Trophoblast cell (in vitro differentiated cells and primary cell): ENCODE measurements around the gene SUN3.
A peak's percentile ranks its signal among the peaks of the same experiment; 100 is the strongest.

Experiments used
- DNase-seq, 2 donors: peaks; one replicate each; pipeline ENCODE4 v3.0.0-alpha.2; 2016
- H2AFZ ChIP-seq: 2 replicates; pipeline ENCODE4 v1.6.1; 2013; ENCODE audit warnings: low read length, moderate library complexity, mild to moderate bottlenecking; ENCODE audit not compliant: insufficient read depth, poor library complexity
- H2AK5ac ChIP-seq: 2 replicates; pipeline ENCODE4 v1.6.1; 2013; ENCODE audit warnings: mild to moderate bottlenecking, low read length
- H2BK120ac ChIP-seq: 2 replicates; pipeline ENCODE4 v1.6.1; 2013; ENCODE audit warnings: low read length, mild to moderate bottlenecking, moderate library complexity; ENCODE audit not compliant: insufficient read depth, poor library complexity
- H2BK12ac ChIP-seq: 2 replicates; pipeline ENCODE4 v1.6.1; 2013; ENCODE audit warnings: mild to moderate bottlenecking, low read length, moderate library complexity
- H2BK5ac ChIP-seq: 2 replicates; pipeline ENCODE4 v1.6.1; 2013; ENCODE audit warnings: low read length, low read depth, moderate library complexity, mild to moderate bottlenecking; ENCODE audit not compliant: poor library complexity
- H3K14ac ChIP-seq: 2 replicates; pipeline ENCODE4 v1.6.1; 2013; ENCODE audit warnings: mild to moderate bottlenecking, low read length
- H3K18ac ChIP-seq: 2 replicates; pipeline ENCODE4 v1.6.1; 2013; ENCODE audit warnings: mild to moderate bottlenecking, low read length
- H3K23ac ChIP-seq: 2 replicates; pipeline ENCODE4 v1.6.1; 2013; ENCODE audit warnings: low read length
- H3K27ac ChIP-seq: 2 replicates; pipeline ENCODE4 v1.5.1; 2013; ENCODE audit warnings: low read depth, mild to moderate bottlenecking, inconsistent platforms, low read length, moderate library complexity
- H3K27me3 ChIP-seq: 2 replicates; pipeline ENCODE4 v1.6.1; 2013; ENCODE audit warnings: inconsistent platforms, mild to moderate bottlenecking, low read length, moderate library complexity; ENCODE audit not compliant: insufficient read depth
- H3K36me3 ChIP-seq, 2 experiments: 1 replicate in 1 of 2; 2 replicates in 1 of 2; pipeline ENCODE4 v1.6.1; 2013; ENCODE audit warnings: low read length in 2 of 2, mild to moderate bottlenecking in 2 of 2, moderate library complexity in 1 of 2; ENCODE audit not compliant: insufficient read depth in 2 of 2, control insufficient read depth in 1 of 2
- H3K4ac ChIP-seq: 2 replicates; pipeline ENCODE4 v1.6.1; 2013; ENCODE audit warnings: low read depth, mild to moderate bottlenecking, low read length, moderate library complexity
- H3K4me1 ChIP-seq, 2 experiments: 1 replicate in 1 of 2; 2 replicates in 1 of 2; pipeline ENCODE4 v1.6.1; 2013; ENCODE audit warnings: low read length in 2 of 2, mild to moderate bottlenecking in 2 of 2, moderate library complexity in 1 of 2; ENCODE audit not compliant: insufficient read depth in 2 of 2, control insufficient read depth in 1 of 2
- H3K4me2 ChIP-seq: 2 replicates; pipeline ENCODE4 v1.6.1; 2013; ENCODE audit warnings: inconsistent platforms, mild to moderate bottlenecking, low read length, moderate library complexity
- H3K4me3 ChIP-seq: 2 replicates; pipeline ENCODE4 v1.5.1; 2013; ENCODE audit warnings: mild to moderate bottlenecking, low read depth, low read length, inconsistent platforms
- H3K79me1 ChIP-seq: one replicate; pipeline ENCODE4 v1.6.1; 2013; ENCODE audit warnings: low read length
- H3K79me2 ChIP-seq: 2 replicates; pipeline ENCODE4 v1.6.1; 2013; ENCODE audit warnings: low read length, mild to moderate bottlenecking; ENCODE audit not compliant: control insufficient read depth, insufficient read depth, poor library complexity
- H3K9ac ChIP-seq: 2 replicates; pipeline ENCODE4 v1.6.1; 2013; ENCODE audit warnings: mild to moderate bottlenecking, low read length
- H3K9me3 ChIP-seq: 2 replicates; pipeline ENCODE4 v1.6.1; 2013; ENCODE audit warnings: low read depth, mild to moderate bottlenecking, control low read depth, inconsistent platforms, low read length; ENCODE audit not compliant: insufficient read depth
- H4K12ac ChIP-seq: 2 replicates; pipeline ENCODE4 v1.6.1; 2013; ENCODE audit warnings: low read depth, mild to moderate bottlenecking, low read length, moderate library complexity
- H4K8ac ChIP-seq: 2 replicates; pipeline ENCODE4 v1.6.1; 2013; ENCODE audit warnings: low read depth, mild to moderate bottlenecking, low read length, moderate library complexity
- H4K91ac ChIP-seq: one replicate; pipeline ENCODE4 v1.6.1; 2013; ENCODE audit warnings: low read depth, mild to moderate bottlenecking, low read length, moderate library complexity
- WGBS: extraction: QIAGEN DNeasy Blood & Tissue Kit; methylation state at CpG from one replicate; pipeline ENCODE4 v1.1.7; 2013; ENCODE audit warnings: missing lambda C conversion rate; ENCODE audit not compliant: insufficient read length, insufficient coverage; ENCODE audit errors: extremely low coverage; 5-methylcytosine and 5-hydroxymethylcytosine counted together

Gene SUN3

GRCh38 chr7:48035301-48035966 is 6.5 kb upstream of the SUN3 start, which contains the start of gene C7orf57:
C7orf57 (plus strand) TSS chr7:48035543; CDS start chr7:48036309, 766 bp downstream.
- H4K91ac ChIP-seq: no peak within 1 kb of the TSS
- H3K9me3 ChIP-seq: peaks cover 7% of the 10 kb centered on the region
- peak; percentile 93 to 96 for DNase-seq
- H4K8ac ChIP-seq: no peak within 1 kb of the TSS
- peaks cover 14% of the 10 kb centered on the region for H3K27me3 ChIP-seq
- H3K79me2 ChIP-seq: no peaks in the 10 kb centered on the region
- peak within 1 kb of the TSS; percentile 85 for H3K4me3 ChIP-seq
- peaks cover 9% of the 10 kb centered on the region in 2 experiments for H3K4me1 ChIP-seq
- no peaks in the 10 kb centered on the region for H3K79me1 ChIP-seq
- H3K18ac ChIP-seq: no peak within 1 kb of the TSS
- no peak within 1 kb of the TSS for H3K27ac ChIP-seq
- H2AK5ac ChIP-seq: no peak within 1 kb of the TSS
- no peak within 1 kb of the TSS for H2BK5ac ChIP-seq
- no peak within 1 kb of the TSS for H3K9ac ChIP-seq
- H2BK120ac ChIP-seq: no peak within 1 kb of the TSS
- H3K4me2 ChIP-seq: peak within 1 kb of the TSS; percentile 83
- no CpG with 5 or more reads among the region's 62 CpGs for WGBS
- no peak within 1 kb of the TSS for H2BK12ac ChIP-seq
- H2AFZ ChIP-seq: peak within 1 kb of the TSS; percentile 42
- peak within 1 kb of the TSS; percentile 5 for H3K23ac ChIP-seq
- H3K36me3 ChIP-seq: no peaks in the 10 kb centered on the region
- no peak within 1 kb of the TSS for H3K4ac ChIP-seq
- H4K12ac ChIP-seq: no peak within 1 kb of the TSS
- no peak within 1 kb of the TSS for H3K14ac ChIP-seq

- no CpG with 5 or more reads among the region's 5 CpGs for whole genome bisulfite sequencing
- no peak overlapping the region for H3K14ac ChIP-seq
Observed at GRCh38 chr7:48033922-48034321, 5.0 kb upstream of the SUN3 start.

DNA sequence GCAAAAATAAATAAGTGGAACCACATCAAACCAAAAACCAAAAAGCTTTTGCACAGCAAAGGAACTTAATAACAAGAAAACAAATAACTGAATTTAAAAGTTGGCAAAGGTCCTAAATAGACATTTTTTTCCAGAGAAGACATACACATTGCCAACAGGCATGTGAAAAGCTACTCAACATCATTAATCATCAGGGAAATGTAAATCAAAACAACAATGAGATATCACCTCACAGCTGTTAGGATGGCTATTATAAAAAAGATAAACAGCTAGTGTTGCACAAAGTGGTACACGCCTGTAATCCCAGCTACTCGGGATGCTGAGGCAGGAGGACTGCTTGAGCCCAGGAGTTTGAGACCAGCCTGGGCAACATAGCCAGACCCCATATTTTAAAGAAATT is 2.2 kb upstream of the SUN3 start:
- Histone ChIP-seq H3K27me3 (peaks cover 5% of the 10 kb centered on the region), H4K12ac (no peak overlapping the region), H3K9ac (no peak overlapping the region), H3K18ac (no peak overlapping the region), H2AFZ (no peak overlapping the region), H3K23ac (no peak overlapping the region), H4K8ac (no peak overlapping the region), H3K9me3 (peaks cover 5% of the 10 kb centered on the region), H3K4ac (no peak overlapping the region), H3K36me3 (no peaks in the 10 kb centered on the region), H4K91ac (no peak overlapping the region), H3K14ac (no peak overlapping the region), H3K4me1 (peaks cover 7% of the 10 kb centered on the region in 2 experiments), H2BK120ac (no peak overlapping the region), H2BK5ac (no peak overlapping the region), H2AK5ac (no peak overlapping the region), H2BK12ac (no peak overlapping the region), H3K4me3 (no peak overlapping the region), H3K27ac (no peak overlapping the region), H3K4me2 (no peak overlapping the region), H3K79me1 (no peaks in the 10 kb centered on the region), H3K79me2 (no peaks in the 10 kb centered on the region)
- no CpG with 5 or more reads among the region's 2 CpGs for WGBS
- no peak for DNase-seq

More at GRCh38 chr7:48033922-48034321, 5.0 kb upstream of the SUN3 start:
- Histone ChIP-seq H3K27me3 (peaks cover 14% of the 10 kb centered on the region), H2AK5ac (no peak overlapping the region), H2BK12ac (no peak overlapping the region), H3K79me1 (no peaks in the 10 kb centered on the region), H3K79me2 (no peaks in the 10 kb centered on the region), H3K27ac (no peak overlapping the region), H3K18ac (no peak overlapping the region), H4K12ac (no peak overlapping the region), H4K91ac (no peak overlapping the region), H4K8ac (no peak overlapping the region), H2BK120ac (no peak overlapping the region), H3K4me2 (no peak overlapping the region), H3K4me3 (no peak overlapping the region), H2BK5ac (no peak overlapping the region), H2AFZ (no peak overlapping the region), H3K4ac (no peak overlapping the region), H3K9me3 (peaks cover 7% of the 10 kb centered on the region), H3K9ac (no peak overlapping the region), H3K23ac (no peak overlapping the region), H3K4me1 (peaks cover 9% of the 10 kb centered on the region in 2 experiments), H3K36me3 (no peaks in the 10 kb centered on the region)
- no peak for DNase-seq

GRCh38 chr7:48025624-48026023 is 3.3 kb downstream of the SUN3 start:
- no CpG with 5 or more reads among the region's 5 CpGs for WGBS
- H2BK120ac ChIP-seq: no peak overlapping the region
- no peak overlapping the region for H4K91ac ChIP-seq
- no peak overlapping the region for H3K4me2 ChIP-seq
- H2AK5ac ChIP-seq: no peak overlapping the region
- no peaks in the 10 kb centered on the region for H3K9me3 ChIP-seq
- no peak overlapping the region for H2BK5ac ChIP-seq
- no peaks in the 10 kb centered on the region for H3K27me3 ChIP-seq
- no peaks in the 10 kb centered on the region for H3K4me1 ChIP-seq
- no peak overlapping the region for H3K27ac ChIP-seq
- no peak overlapping the region for H4K12ac ChIP-seq
- peak in 1 of 2 donors; percentile 50 for DNase-seq
- no peaks in the 10 kb centered on the region for H3K79me1 ChIP-seq
- no peaks in the 10 kb centered on the region for H3K79me2 ChIP-seq
- H2AFZ ChIP-seq: no peak overlapping the region
- no peaks in the 10 kb centered on the region for H3K36me3 ChIP-seq
- H3K9ac ChIP-seq: no peak overlapping the region
- no peak overlapping the region for H3K4me3 ChIP-seq
- no peak overlapping the region for H3K23ac ChIP-seq
- no peak overlapping the region for H4K8ac ChIP-seq
- H2BK12ac ChIP-seq: no peak overlapping the region
- H3K18ac ChIP-seq: no peak overlapping the region
- no peak overlapping the region for H3K4ac ChIP-seq
- no peak overlapping the region for H3K14ac ChIP-seq
